ENCODE results near the gene HCK.

GRCh38 chr20:32126919-32127318 is 74.9 kb downstream of the HCK start:
- TF ChIP-seq GATA2 (IDR thresholded peaks at IDR 0.05; ENCODE audit: low read depth, low read length) (no peak), GATA3 (IDR thresholded peaks at IDR 0.05; ENCODE audit: low read depth, low read length) (no peak)

Data from SH-SY5Y (cell line).